Fibroblast of peridontal ligament (primary cell): ENCODE results near the gene CCNA1.

Experiments used
- DNase-seq: peaks from one replicate; pipeline ENCODE4 v3.0.0-alpha.2; 2010; ENCODE audit errors: extremely low read depth

Gene CCNA1

GRCh38 chr13:36432106-36432544 lies at the start of gene CCNA1:
Gene CCNA1 (plus strand): TSS chr13:36432495. CDS start chr13:36433057, 562 bp downstream.
- no peak for DNase-seq

GRCh38 chr13:36385489-36385888 lies 46.8 kb upstream of the CCNA1 start:
- peak; percentile 23 for DNase-seq

- peak; percentile 87 for DNase-seq
Measured at GRCh38 chr13:36395280-36395679, 37.0 kb upstream of the CCNA1 start.

DNA sequence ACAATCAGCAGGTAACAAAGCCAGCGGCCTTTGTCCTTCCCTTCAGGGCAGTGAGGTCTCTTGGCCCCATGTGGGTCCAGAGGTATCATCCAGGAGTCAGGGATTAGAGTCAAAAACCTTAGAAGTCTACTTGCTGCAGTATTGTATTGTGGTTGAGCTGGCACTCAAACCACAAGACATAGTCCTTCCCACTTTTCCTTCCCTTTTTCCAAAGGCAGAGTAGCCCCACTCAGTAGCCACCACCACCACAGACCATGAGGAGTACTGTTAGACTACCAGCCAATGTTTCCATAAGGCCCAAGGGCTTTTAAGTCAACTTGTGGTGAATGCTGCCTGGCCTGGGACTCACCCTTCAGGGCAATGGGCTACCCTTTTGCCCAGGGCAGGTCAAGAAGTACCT lies 27.1 kb upstream of the CCNA1 start:
- DNase-seq = no peak

DNA sequence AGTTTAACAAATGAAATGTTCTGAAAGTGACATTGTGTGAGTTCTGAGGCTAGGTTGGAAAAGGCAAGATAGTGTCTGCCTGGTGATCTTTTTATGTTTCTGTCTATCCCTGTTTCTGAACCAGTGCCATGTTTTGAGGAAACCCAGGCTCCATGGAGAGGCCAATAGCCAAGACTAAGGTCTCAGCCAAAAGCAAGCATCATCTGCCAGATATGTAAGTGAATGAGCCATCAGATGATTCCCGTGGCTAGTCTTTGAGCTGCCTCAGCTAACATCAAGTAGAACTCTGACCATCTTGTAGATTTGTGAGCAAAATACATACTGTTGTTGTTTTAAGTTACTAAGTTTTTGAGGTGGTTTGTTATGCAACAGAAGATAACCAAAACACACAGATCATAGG lies 19.6 kb upstream of the CCNA1 start:
- DNase-seq = peak; percentile 44

DNA sequence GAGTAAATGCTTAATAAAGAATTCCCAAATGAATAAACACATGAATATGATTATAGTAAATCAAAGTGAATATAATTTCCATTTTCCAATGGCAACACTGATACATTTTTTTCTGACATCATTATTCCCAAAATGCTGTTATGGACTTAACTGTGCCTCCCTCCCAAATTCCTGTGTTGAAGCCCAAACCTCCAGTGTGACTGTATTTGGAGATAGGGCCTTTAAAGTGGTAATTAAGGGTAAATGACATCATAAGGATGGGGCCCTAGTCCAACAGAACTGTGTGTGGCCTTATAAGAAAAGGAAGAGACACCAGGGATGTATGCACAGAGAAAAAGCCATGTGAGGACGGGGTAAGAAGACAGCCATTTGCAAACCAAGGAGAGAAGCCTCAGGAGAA lies 19.1 kb upstream of the CCNA1 start:
- DNase-seq = no peak

DNA sequence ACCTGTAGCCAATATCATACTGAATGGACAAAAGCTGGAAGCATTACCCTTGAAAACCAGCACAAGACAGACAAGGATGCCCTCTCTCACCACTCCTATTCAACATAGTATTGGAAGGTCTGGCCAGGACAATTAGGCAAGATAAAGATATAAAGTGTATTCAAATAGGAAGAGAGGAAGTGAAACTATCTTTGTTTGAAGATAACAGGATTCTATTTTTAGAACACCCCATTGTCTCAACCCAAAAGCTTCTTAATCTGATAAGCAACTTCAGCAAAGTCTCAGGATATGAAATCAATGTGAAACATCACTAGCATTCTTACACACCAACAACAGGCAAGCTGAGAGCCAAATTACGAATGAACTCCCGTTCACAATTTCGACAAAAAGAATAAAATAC lies 17.8 kb upstream of the CCNA1 start:
- DNase-seq = no peak

GRCh38 chr13:36417331-36417730 lies 15.0 kb upstream of the CCNA1 start:
- no peak for DNase-seq

DNA sequence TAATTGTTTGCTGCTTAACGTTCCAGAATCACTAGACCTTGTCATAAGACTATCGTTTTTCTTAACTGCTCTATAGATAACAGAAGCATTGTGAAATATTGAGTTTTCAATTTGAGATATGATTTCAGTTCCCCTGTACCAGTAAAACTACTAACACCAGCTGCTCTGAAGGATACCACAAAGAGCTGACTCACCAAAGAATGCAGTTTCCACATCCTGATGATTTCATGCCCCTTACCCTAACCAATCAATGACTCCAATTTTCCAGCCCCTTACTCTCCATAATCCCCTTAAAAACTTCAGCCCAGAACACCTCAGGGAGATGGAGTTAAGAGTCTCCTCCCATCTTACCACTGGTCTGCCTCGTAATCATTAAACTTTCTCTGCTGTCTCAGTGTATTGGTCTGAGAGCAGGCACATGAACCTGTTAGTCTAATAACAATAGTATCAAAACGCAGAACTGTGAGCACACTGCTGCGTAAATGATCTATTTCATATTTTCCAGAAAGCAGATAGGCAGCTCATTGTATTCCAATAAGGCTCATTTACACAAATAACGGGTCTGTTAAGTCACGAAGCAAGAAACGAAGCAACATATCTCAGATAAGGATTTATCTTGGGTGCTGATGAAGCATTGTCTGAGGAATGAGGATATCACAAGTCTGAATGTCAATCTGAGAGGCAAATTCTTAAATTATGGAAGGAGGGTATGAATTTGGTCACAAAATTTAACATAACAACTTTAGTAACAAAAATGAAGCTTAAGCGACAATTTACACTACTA lies 14.1 kb upstream of the CCNA1 start:
- peak; percentile 71 for DNase-seq

GRCh38 chr13:36420437-36420891 lies 11.8 kb upstream of the CCNA1 start:
- DNase-seq = peak; percentile 77

GRCh38 chr13:36421447-36421846 lies 10.8 kb upstream of the CCNA1 start:
- no peak for DNase-seq

- DNase-seq = no peak
Measured at GRCh38 chr13:36428086-36428485, 4.2 kb upstream of the CCNA1 start.

DNA sequence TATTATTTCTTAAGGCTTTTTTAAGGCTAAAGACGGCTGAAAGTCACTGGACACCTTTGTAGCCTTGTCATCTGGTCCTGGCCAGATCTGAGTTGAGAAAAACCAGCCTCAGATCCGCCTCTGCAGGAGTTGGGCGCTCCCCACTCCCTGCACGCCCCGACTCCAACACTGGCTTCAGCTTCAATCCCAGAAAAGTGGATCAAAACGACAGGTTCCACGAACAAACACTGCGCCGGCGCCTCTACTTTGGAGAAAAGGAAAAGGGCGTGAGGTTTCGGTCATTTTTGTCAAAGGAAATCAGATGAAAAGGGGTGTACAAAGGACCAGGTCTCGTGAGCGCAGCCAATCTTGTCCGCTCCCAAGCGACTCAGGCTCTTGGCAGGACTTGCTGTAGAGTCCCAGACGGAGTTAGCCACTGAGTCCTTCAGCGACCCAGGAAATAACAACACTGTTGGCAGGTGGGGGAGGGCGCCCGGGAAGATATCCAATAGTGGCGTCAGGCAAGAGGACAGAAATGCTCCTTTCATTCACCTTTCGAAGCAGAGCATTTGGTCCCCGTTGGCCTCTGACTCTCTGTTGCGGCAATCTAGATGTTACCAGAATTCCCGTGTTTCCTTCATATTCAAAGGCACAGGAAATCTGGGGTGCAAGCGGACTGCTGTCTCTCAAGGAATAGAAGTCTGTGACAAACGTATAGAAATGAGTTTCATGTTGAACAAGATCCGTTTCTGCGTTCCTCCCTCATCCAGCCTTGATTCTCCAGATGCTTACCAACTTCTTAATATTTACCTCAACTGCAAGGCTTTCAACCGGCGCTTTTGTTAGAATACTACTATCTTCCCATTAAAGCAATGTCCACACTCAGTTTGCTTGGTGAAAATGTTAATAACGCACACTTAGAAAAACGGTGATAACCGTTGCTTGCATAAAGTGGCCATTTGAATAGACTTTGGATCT lies 1.8 kb upstream of the CCNA1 start:
- no peak for DNase-seq

GRCh38 chr13:36431204-36432105 lies 840 bp upstream of the CCNA1 start:
- no peak for DNase-seq

DNA sequence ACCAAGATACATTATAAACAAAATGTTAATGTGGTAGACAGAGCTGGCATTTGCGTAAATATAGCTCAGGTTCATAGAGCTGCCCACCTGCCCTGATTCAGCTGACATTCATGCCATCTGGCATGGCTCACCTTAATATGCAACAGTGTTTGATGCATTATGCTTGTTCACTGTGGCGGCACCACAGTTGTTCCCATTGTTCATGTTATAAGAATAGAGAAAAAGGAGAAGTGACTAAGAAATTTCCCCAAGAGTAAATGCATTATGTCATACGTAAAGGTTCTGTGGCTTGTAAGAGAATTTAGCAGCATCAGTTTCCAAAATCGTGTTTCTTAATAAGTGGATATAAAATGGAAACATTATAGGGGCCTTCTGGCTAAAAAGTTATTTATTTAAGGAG lies 4.5 kb downstream of the CCNA1 start:
- no peak for DNase-seq

GRCh38 chr13:36438594-36439483 lies 6.5 kb downstream of the CCNA1 start:
- no peak for DNase-seq

DNA sequence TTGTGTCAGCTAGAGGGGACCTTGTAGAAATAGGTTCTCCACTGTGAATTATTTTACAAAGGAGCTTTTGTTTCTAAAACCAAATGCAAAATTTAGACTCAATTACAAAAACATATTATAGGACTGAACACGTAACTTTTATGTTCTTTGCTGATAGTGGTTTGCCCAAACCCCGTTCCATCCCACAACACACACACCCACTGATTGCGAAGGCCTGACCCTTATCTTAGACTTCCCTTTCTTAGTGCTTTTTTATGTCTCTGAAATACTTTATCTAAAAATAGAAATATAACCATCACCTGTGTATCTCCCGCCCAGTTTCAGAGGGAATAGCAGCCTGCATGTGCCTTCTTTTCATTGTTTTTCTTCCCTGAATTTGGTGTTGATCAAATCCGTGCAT lies 13.0 kb downstream of the CCNA1 start:
- DNase-seq = no peak

DNA sequence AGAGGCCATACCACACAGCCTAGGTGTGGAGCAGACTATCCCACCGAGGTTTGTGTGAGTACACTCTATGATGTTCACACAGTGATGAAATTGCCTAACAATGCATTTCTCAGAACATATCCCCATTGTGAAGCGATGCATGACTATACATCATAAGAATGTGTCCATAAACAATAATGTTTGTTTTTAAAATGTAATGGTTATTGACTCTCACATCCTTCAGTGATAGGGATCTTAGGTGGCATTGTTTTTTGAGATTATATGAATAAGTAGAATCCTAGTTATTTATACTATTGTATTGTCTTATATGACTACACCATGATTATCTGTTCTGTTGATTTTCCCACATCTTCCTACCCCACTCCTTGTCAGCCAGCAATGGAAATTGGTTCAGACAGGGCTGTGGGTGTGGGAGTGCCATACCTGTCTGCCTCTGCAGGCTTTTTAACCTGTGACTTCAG lies 13.6 kb downstream of the CCNA1 start:
- DNase-seq = no peak

DNA sequence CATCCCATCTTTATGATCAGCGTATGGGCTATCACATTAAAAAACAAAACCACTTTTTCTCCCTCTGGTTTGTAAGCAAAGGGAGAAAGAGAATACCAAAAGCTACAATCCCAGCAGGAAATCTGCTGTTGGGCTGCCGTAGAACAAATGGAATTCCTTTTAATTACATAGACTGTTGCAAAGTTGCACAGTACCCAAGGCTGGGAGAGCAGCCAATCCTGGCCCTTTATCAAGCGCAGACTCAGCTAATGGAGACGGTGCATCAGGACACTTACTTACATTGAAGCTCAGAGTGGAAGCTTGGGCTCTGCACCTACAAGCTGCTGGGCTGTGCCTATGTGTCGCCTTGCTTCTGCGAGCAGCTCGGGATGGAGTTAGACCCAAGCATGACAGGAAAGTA lies 15.2 kb downstream of the CCNA1 start:
- peak; percentile 35 for DNase-seq

- no peak for DNase-seq
Measured at GRCh38 chr13:36450534-36450933, 18.2 kb downstream of the CCNA1 start.
